GM18508 (cell line): ENCODE data around the gene FHL1.

Experiments used
- ATAC-seq: cut with Tn5 transposase; IDR thresholded peaks from one replicate; pipeline ENCODE4 v1.9.1; 2021; ENCODE audit warnings: moderate number of reproducible peaks; ENCODE audit not compliant: insufficient read depth, unreplicated experiment

The FHL1 gene

DNA sequence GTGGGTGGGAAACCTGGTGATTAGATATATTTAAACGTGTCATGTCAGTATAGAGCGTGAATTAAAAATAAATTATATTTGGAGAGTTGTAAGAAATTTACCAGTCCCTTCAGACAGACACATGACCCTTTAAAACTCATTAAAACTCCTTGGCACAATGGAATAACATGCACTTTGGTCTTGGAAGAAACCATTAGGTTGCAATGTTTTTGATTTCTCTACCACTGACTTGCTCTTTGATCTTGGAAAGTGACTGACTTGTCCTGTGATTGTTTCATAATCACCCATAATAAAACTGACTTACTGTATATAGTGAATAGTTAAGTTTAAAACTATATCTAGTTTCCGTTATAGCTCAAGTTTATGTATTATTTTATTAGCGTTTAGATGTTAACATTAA is 35.8 kb downstream of the FHL1 start:
- no peak for ATAC-seq

GRCh38 chrX:136183917-136184316 is 36.6 kb downstream of the FHL1 start:
- no peak for ATAC-seq

DNA sequence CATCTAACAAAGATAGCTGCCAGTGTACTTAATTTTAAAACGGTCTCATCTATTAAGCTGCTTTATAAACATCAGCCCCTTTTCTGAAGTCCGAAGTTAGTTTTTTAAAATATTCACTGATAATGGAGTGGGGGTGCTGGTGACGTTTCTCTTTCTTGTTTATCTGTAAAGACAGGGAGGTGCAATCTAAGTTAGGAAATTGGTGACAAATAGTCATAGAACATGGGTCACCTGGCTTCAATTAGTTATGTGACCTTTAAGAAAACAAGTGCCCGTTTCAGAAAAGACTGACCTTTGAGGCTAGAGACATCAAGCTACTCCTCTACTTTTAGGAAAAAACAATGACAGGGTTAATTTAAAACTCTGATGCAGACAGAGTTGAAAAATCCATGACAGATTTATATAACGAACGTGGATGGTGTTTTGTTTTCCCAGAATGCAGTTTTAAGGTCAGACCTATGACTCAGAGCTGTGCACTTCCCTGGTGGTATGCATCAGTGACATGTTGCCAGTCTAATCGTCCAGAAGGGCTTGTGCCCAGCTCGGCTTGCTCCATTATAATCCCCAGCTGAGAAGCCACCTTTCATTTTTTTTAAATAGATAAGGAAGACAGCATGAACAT is 38.2 kb downstream of the FHL1 start:
- no peak for ATAC-seq

DNA sequence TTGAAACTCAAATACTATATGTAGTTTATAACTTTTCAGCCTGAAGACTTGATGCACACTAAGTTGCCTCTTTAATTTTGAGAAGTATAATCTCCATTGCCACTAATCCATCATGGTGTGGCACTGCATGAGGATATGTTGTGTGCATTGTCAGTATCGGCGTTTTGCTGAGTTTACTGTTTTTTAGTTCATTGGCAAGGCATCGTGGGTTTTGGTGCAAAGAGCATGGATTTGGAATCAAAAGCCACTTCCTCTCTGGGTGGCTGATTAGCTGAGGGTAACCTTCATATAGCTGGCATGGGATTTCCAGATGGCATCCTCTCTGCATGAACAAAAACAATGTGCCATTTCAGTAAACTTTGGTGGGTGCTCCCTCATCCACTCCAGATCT is 38.7 kb downstream of the FHL1 start:
- ATAC-seq, result no peak

DNA sequence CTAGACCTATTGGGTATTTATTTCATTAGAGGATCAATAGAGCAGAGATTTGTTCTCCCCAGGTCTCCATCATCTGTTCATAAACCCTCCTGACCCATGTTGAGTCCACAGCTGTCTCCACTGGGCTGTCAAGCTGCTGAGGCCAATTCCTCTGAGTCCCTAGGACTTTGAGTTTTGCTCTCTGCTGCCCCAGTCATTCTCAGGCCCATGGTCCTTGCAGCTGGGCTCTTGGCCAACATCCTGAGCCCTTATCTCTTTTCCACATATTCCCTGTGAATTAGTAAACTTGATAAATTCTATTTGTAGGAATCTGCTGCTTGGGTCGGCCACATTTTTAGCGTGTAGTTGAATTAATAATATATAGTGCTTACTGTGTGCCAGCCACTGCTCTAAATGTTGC is 41.9 kb downstream of the FHL1 start:
- ATAC-seq, result no peak

GRCh38 chrX:136190038-136190713 is 42.8 kb downstream of the FHL1 start:
- no peak for ATAC-seq

DNA sequence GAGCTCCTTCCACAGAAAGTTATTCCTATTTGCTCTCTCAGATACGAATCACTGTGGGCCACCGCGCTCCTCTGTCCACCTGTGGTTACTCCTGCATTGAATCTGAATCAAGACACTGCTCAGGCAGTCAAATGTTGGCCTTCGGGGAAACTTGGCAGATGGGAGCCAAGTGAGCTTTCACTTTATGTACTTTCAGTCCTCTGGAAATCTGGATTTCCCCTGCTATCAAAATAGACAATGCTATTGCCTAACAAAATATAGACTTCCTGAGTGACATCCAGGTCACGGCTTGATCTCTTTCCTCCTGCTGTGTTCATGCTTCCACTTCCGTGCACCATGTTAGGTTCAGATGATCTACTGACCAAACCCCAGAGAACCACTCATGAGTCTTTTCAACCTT is 43.8 kb downstream of the FHL1 start:
- ATAC-seq, result no peak

DNA sequence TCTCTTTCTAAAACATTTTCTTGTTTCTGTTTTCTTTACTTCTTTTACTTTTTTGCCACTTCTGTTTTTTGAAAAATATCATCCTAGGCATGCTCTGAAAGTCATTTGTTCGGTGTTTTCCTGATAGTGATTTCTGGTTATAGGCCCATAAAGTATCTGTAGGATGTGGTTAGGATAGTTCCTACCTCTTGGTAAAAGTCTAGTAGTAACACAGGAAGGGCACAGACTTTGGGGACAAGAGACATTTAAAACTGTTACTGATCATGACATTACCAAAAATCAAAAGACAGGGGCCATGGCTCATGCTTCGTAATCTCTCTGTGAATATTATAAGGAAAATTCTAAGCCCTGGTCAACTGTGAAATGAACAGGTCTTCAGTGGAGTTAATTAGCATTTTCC is 44.8 kb downstream of the FHL1 start:
- ATAC-seq, result no peak

- ATAC-seq, result no peak
Observed at GRCh38 chrX:136192839-136193414, 45.6 kb downstream of the FHL1 start.

DNA sequence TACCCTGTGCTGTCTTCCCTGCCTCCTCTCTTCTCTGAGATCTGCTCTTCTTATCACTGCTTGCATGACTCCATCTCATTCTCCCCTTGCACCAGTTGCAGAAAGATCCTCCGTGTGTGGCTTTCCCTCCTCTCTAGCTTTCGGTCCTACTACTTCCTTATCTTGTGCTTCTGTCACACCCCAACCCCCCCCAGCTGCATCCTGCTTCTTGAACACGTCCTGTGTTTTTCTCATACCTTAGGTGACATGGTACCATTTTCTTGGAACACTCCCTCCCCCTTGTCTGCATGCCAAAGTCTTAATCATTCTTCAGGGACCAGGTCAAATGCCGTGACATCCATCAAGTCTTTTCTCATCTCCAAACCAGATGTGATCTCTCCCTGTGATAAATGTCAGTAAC is 46.4 kb downstream of the FHL1 start:
- ATAC-seq, result no peak

DNA sequence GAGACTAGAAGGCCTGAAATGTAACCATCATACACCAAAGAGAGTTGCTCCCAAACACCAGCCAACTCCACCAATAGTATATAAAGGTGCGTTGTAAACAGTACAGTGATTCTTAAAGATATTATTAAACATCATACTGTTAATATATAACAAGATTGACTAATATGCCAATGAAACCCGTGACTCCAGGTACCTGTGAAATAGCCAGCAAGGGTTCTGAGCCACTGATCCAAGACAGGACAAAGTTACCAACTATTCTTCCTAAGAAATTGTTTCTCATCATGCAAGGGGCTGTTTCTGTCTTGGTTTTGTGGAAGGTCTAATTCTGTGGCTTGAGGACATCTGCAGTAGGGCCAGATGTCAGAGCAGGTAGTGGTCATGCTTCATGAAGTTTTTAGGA is 47.2 kb downstream of the FHL1 start:
- ATAC-seq, result no peak

- ATAC-seq, result no peak
Observed at GRCh38 chrX:136195247-136195646, 47.9 kb downstream of the FHL1 start.

GRCh38 chrX:136196691-136197155 is 49.4 kb downstream of the FHL1 start:
- ATAC-seq, result no peak

DNA sequence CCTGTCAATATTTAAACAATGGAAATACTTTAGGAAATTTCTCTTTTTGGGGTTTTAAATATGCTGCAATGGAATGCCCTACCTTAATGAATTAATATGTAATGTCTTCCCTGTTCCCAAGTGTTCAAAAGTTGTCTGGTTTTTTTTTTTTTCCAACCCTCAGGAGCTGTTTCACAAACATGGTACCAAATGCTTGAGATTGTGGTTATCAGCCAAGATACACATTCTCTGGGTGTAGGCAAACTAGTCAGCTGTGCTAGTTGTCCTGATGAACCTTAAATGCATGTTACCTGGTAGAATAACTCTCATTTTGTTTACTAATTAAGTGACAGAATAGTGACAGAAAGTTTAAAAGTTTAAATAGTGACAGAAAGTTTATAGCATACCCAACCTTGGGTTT is 50.7 kb downstream of the FHL1 start:
- ATAC-seq, result no peak

DNA sequence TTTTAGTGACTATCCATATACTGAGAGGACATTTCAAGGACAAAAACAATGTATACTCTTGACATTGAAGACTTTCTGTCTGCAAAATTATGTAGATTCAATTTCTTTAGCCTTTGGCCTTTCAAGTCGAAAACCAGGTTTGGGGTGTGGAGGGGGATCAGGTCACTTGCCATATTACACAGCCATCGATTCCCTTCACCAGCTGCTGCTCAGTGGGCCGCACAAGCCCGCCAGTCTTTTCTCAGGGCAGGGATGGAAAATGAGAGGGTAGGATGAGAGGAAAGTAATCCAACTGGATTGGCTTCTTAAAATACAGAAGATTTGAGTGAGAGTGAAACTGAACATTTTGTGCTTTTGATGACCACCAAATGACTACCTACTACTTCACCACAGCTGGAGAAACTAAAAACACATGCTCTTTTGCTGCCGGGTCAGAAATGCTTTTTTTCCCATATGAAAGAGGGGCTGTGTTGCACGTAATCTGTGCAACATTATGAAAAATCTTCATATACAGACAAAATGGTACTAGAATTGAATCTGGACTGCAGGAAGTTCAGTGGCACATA is 51.4 kb downstream of the FHL1 start:
- ATAC-seq, result no peak

DNA sequence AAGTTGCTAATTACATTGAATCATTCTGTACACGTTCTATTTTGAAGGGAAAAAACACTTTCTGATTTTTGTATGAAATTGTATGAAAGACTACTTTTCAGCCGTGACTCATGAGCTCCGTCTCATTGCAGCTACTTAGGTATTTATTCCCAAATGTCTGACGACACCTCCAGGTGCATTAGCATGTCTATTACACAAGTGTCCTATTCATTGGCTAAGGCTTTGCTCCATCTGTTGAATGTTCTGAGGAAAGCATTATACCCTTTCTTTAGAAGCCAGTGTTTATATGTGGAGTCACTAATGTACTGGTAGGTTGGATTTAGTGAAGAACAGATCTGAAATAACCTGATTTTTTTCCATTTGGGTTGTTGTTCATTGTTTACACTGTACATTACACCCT is 52.0 kb downstream of the FHL1 start:
- no peak for ATAC-seq

DNA sequence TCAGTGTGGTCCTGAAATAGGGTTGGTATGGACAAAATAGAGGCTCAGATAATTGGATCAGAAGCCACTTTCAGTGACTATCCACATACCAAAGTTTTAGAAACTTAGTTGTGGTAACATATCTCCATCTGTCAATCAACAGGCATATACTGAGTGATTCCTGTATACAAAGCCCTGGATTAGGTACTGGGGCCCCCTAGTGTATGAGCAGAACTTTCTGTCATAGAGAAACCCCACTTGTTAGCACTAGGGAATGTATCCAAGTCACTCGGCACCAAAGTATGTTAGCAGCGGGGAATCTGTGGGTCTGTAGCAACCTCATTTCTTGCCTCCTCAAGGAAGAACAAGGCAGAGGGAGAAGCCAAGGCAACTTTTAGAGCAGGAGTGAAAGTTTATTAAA is 53.1 kb downstream of the FHL1 start:
- ATAC-seq, result no peak

DNA sequence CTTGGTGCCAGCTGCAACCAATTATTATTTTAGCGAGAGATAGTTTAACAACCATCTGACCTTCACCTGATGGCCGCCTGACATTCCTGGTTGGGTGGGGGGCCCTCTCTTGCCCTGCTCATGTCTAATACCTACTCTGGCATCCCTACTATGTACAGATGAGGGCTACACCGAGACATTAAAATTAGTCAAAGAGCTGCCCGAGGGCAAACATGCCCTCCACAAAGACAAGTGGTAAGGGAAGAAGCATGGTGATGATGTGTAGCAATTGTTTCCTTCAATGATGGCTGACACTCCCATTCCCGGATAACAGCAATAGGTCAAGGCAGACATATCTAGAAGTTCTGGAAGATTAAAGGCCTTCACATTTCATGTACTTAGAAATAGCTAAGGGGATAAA is 54.3 kb downstream of the FHL1 start:
- ATAC-seq, result no peak

GRCh38 chrX:136202889-136203288 is 55.6 kb downstream of the FHL1 start:
- no peak for ATAC-seq

- no peak for ATAC-seq
Observed at GRCh38 chrX:136203438-136203837, 56.1 kb downstream of the FHL1 start.

DNA sequence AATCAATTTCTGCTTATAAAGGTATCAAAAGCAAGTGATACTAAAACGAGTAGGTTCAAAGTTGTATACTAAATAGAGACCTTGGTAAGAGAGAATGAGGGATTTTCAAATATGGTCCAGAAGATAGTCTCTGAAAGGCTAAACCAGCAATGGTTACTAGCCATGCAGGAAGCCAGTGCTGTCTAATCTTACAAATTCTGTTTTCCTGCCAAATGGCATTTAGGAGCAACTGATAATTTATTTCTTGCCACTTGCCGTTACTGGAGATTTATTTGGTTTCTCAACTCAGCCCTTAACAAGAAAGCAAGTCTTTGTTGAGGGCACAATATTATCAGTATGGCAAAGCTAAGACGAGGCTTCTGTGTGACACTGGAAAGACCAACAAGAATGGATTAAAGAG is 56.6 kb downstream of the FHL1 start:
- no peak for ATAC-seq

DNA sequence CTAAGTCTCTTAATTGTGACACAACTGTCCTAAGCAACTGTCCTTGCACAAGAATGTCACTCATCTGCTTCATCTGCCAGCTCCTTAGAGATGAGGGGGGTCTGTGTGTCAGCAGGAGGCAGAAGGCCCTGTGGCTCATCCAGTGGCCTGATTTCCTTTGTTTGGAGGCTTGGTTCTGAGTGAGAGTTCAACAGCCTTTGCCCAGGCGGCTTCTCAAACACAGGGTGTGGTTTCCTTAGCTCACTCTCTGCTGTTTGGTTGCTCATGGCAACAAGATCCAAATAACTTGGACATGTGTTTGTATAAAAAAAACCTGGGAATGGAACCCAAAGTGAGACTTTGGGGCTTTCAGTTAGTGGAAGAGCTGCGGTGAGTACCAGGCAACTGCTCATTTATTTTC is 57.2 kb downstream of the FHL1 start:
- ATAC-seq, result no peak
